Measurements from ENCODE around the gene ALB.

DNA sequence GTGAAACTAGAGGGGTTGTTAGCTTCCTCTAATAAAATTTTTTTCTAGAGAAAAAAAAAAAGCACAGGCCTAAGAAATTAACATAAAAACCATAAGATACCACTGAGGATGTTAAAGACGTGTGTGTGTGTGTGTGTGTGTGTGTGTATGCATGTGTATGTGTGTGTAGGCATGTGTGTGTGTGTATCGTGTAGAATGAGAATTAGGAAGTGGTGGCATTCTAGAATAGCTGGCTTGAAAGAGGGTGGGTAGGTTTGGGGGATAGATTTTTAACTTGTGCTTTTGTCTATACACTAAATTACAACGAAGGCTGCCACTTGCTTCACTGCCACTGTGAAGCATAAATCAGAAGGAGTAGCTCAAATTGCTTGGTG lies 54.9 kb downstream of the ALB start:
- TF ChIP-seq, protein P1, sequence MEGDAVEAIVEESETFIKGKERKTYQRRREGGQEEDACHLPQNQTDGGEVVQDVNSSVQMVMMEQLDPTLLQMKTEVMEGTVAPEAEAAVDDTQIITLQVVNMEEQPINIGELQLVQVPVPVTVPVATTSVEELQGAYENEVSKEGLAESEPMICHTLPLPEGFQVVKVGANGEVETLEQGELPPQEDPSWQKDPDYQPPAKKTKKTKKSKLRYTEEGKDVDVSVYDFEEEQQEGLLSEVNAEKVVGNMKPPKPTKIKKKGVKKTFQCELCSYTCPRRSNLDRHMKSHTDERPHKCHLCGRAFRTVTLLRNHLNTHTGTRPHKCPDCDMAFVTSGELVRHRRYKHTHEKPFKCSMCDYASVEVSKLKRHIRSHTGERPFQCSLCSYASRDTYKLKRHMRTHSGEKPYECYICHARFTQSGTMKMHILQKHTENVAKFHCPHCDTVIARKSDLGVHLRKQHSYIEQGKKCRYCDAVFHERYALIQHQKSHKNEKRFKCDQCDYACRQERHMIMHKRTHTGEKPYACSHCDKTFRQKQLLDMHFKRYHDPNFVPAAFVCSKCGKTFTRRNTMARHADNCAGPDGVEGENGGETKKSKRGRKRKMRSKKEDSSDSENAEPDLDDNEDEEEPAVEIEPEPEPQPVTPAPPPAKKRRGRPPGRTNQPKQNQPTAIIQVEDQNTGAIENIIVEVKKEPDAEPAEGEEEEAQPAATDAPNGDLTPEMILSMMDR (IDR thresholded peaks at IDR 0.05): no peak
- TF ChIP-seq EZH2 (IDR thresholded peaks at IDR 0.05): no peak

Data from neural progenitor cell (in vitro differentiated cells).